Smooth muscle cell (in vitro differentiated cells): ENCODE results near the gene ROBO1. TPM values are rescaled to one million over a fixed set of nuclear protein-coding genes. Genes with fewer than 3 reads are reported as not detected.

ENCODE experiments used
- DNase-seq: peaks from one replicate; lab custom pipeline; 2025; ENCODE audit not compliant: unreplicated experiment; lab: John Stamatoyannopoulos, UW
- H2AFZ ChIP-seq: fragments of 200-600 bp; sonication (generic); 2 replicates; pipeline ENCODE4 v1.6.0; 2016; ENCODE audit warnings: antibody characterized with exemption, low read depth, mild to moderate bottlenecking
- H3F3A ChIP-seq: fragments of 200-600 bp; sonication (generic); 2 replicates; pipeline ENCODE4 v1.6.0; 2017; ENCODE audit warnings: antibody characterized with exemption, low read depth
- H3K27ac ChIP-seq: fragments of 200-600 bp; sonication (generic); 2 replicates; pipeline ENCODE4 v1.5.1; 2016; ENCODE audit warnings: low read depth, mild to moderate bottlenecking
- H3K27me3 ChIP-seq: fragments of 200-600 bp; sonication (generic); 2 replicates; pipeline ENCODE4 v1.6.1; 2016; ENCODE audit warnings: low read depth, mild to moderate bottlenecking
- H3K36me3 ChIP-seq: fragments of 200-600 bp; sonication (generic); 2 replicates; pipeline ENCODE4 v1.5.1; 2016; ENCODE audit warnings: low read depth
- H3K4me1 ChIP-seq: fragments of 200-600 bp; sonication (generic); 2 replicates; pipeline ENCODE4 v1.5.1; 2016; ENCODE audit warnings: low read depth
- H3K4me2 ChIP-seq: fragments of 200-600 bp; sonication (generic); 2 replicates; pipeline ENCODE4 v1.6.0; 2016; ENCODE audit warnings: mild to moderate bottlenecking
- H3K4me3 ChIP-seq: fragments of 200-600 bp; sonication (generic); 2 replicates; pipeline ENCODE4 v1.5.1; 2016; ENCODE audit warnings: mild to moderate bottlenecking
- H3K79me2 ChIP-seq: fragments of 200-600 bp; sonication (generic); 2 replicates; pipeline ENCODE4 v1.6.0; 2016; ENCODE audit warnings: low read depth, mild to moderate bottlenecking
- H3K9ac ChIP-seq: fragments of 200-600 bp; sonication (generic); 2 replicates; pipeline ENCODE4 v1.6.0; 2016; ENCODE audit warnings: low read depth
- H3K9me3 ChIP-seq: fragments of 200-600 bp; sonication (generic); replicated peaks from 2 replicates; pipeline ENCODE4 v1.5.1; 2016; ENCODE audit warnings: low read depth
- H4K20me1 ChIP-seq: fragments of 200-600 bp; sonication (generic); 2 replicates; pipeline ENCODE4 v1.6.0; 2016; ENCODE audit warnings: low read depth
- CTCF ChIP-seq: fragments of 200-600 bp; sonication (generic); IDR thresholded peaks from 2 replicates; pipeline ENCODE4 v1.5.1; 2017; ENCODE audit warnings: borderline replicate concordance, mild to moderate bottlenecking, antibody characterized with exemption; ENCODE audit not compliant: insufficient read depth, poor library complexity, severe bottlenecking
- WGBS: methylation state at CpG from one replicate; pipeline ENCODE4 v1.1.7; 2016; ENCODE audit warnings: low lambda C conversion rate; 5-methylcytosine and 5-hydroxymethylcytosine counted together
- polyA plus RNA-seq: library from polyadenylated mRNA; unstranded; fragments of >200 nt; fragmentation: Nextera tagmentation; extraction: Ambion mirVana; gene quantifications from 2 replicates; pipeline ENCODE4 v1.2.1, GENCODE V29; 2016
- total RNA-seq: library from RNA; depleted of rRNA; stranded (reverse); fragments of >200 nt; gene quantifications from 2 replicates; pipeline ENCODE4 v1.2.3, GENCODE V29; 2014

Gene ROBO1
- total and polyA plus RNA-seq, 2 experiments from 2014 or later, result 30.5 to 79.5 TPM

GRCh38 chr3:79018265-79018664, 749.5 kb downstream of the ROBO1 start:
- peak overlapping the region; percentile 95 for H3K9ac ChIP-seq
- peaks cover 38% of the 10 kb centered on the region for H3K4me1 ChIP-seq
- no peaks in the 10 kb centered on the region for H3F3A ChIP-seq
- WGBS, result under 1% methylated on average over 15 of the region's 15 CpGs
- H3K9me3 ChIP-seq, result no peaks in the 10 kb centered on the region
- H4K20me1 ChIP-seq, result peaks cover 39% of the 10 kb centered on the region
- no peak for DNase-seq
- H3K79me2 ChIP-seq, result peaks cover 45% of the 10 kb centered on the region
- H3K27ac ChIP-seq, result peak overlapping the region; percentile 94
- no peak for TF ChIP-seq CTCF
- H2AFZ ChIP-seq, result peak overlapping the region; percentile 87
- H3K4me2 ChIP-seq, result peak overlapping the region; percentile 94
- H3K36me3 ChIP-seq, result no peaks in the 10 kb centered on the region
- H3K27me3 ChIP-seq, result no peaks in the 10 kb centered on the region
- H3K4me3 ChIP-seq, result peak overlapping the region; percentile 80

GRCh38 chr3:79016587-79017376, 751.0 kb downstream of the ROBO1 start:
- Histone ChIP-seq H2AFZ (peak overlapping the region; percentile 6), H3K36me3 (no peaks in the 10 kb centered on the region), H3F3A (no peaks in the 10 kb centered on the region), H3K27me3 (no peaks in the 10 kb centered on the region), H4K20me1 (peaks cover 54% of the 10 kb centered on the region), H3K4me3 (peak overlapping the region; percentile 80), H3K79me2 (peaks cover 60% of the 10 kb centered on the region), H3K4me1 (peaks cover 52% of the 10 kb centered on the region), H3K9ac (peak overlapping the region; percentile 95), H3K9me3 (no peaks in the 10 kb centered on the region), H3K27ac (peak overlapping the region; percentile 94), H3K4me2 (peak overlapping the region; percentile 94)
- no peak for DNase-seq
- no peak for TF ChIP-seq CTCF
- 3% methylated on average over 8 of the region's 8 CpGs for WGBS

GRCh38 chr3:79015854-79016253, 751.9 kb downstream of the ROBO1 start:
- Histone ChIP-seq H3K79me2 (peaks cover 69% of the 10 kb centered on the region), H4K20me1 (peaks cover 62% of the 10 kb centered on the region), H3K36me3 (no peaks in the 10 kb centered on the region), H3K4me3 (peak overlapping the region; percentile 80), H3K4me2 (peak overlapping the region; percentile 94), H3K4me1 (peaks cover 56% of the 10 kb centered on the region), H3K9me3 (no peaks in the 10 kb centered on the region), H3K27ac (no peak overlapping the region), H2AFZ (no peak overlapping the region), H3K27me3 (no peaks in the 10 kb centered on the region), H3K9ac (no peak overlapping the region), H3F3A (no peaks in the 10 kb centered on the region)
- DNase-seq, result no peak
- TF ChIP-seq CTCF, result no peak
- 82% methylated on average over 1 of the region's 1 CpG for WGBS
